CD4-positive, CD25-positive, alpha-beta regulatory T cell (primary cell): ENCODE results near the gene ICAM2. TPM values are rescaled to one million over a fixed set of nuclear protein-coding genes. Genes with fewer than 3 reads are reported as not detected.
"Not testable (repeated sequence)": the region's sequence is repeated elsewhere in the genome, so short reads cannot be mapped to it uniquely, and the experiment has no call there.

Experiments used
- ATAC-seq, 2 donors: fragments of 150-1000 bp; cut with Tn5 transposase; one replicate each; pipeline ENCODE4 v1.10.0; 2021; ENCODE audit warnings: low read depth in 2 of 2, moderate number of reproducible peaks in 2 of 2, moderate library complexity in 1 of 2
- DNase-seq, 3 donors: peaks; one replicate each; pipeline versions ENCODE4 v3.0.0 to v3.0.0-alpha.2; 2012 to 2022; ENCODE audit warnings: mixed read lengths in 1 of 3
- H3K27ac ChIP-seq: one replicate; pipeline ENCODE4 v1.7.0; 2013; ENCODE audit warnings: mild to moderate bottlenecking, low read length; ENCODE audit not compliant: insufficient read depth, poor library complexity, severe bottlenecking
- H3K27me3 ChIP-seq: one replicate; pipeline ENCODE4 v1.7.0; 2013; ENCODE audit warnings: low read length; ENCODE audit not compliant: control insufficient read depth, insufficient read depth
- H3K36me3 ChIP-seq: one replicate; pipeline ENCODE4 v1.7.0; 2013; ENCODE audit warnings: mild to moderate bottlenecking, low read length, moderate library complexity; ENCODE audit not compliant: control insufficient read depth, insufficient read depth
- H3K4me1 ChIP-seq: 2 replicates; pipeline ENCODE4 v1.7.0; 2013; ENCODE audit warnings: mild to moderate bottlenecking, low read length; ENCODE audit not compliant: insufficient read depth, control insufficient read depth, poor library complexity, severe bottlenecking
- H3K4me3 ChIP-seq: one replicate; pipeline ENCODE4 v1.7.0; 2013; ENCODE audit warnings: low read depth, mild to moderate bottlenecking, low read length, moderate library complexity
- H3K9me3 ChIP-seq, 2 experiments: 1 replicate in 1 of 2; 2 replicates in 1 of 2; pipeline ENCODE4 v1.7.0; 2013; ENCODE audit warnings: low read length in 2 of 2, mild to moderate bottlenecking in 1 of 2, moderate library complexity in 1 of 2; ENCODE audit not compliant: control insufficient read depth in 2 of 2
- H3K27ac Mint-ChIP-seq, 3 donors: one replicate each; pipeline ENCODE4 v1.8.0; 2020 to 2022; ENCODE audit warnings: mild to moderate bottlenecking in 3 of 3, mixed read lengths in 3 of 3, moderate library complexity in 2 of 3
- H3K27me3 Mint-ChIP-seq: one replicate; pipeline ENCODE4 v1.8.0; 2022; ENCODE audit warnings: mild to moderate bottlenecking, mixed read lengths
- H3K36me3 Mint-ChIP-seq: one replicate; pipeline ENCODE4 v1.8.0; 2020; ENCODE audit warnings: mixed read lengths
- H3K4me1 Mint-ChIP-seq, 4 donors: one replicate each; pipeline ENCODE4 v1.8.0; 2020 to 2022; ENCODE audit warnings: mixed read lengths in 4 of 4, mild to moderate bottlenecking in 1 of 4
- H3K4me3 Mint-ChIP-seq, 4 donors: one replicate each; pipeline ENCODE4 v1.8.0; 2020 to 2022; ENCODE audit warnings: mild to moderate bottlenecking in 4 of 4, mixed read lengths in 4 of 4, moderate library complexity in 3 of 4
- H3K9me3 Mint-ChIP-seq, 7 donors: one replicate each; pipeline ENCODE4 v1.8.0; 2020 to 2022; ENCODE audit warnings: mixed read lengths in 7 of 7, mild to moderate bottlenecking in 3 of 7, moderate library complexity in 2 of 7
- polyA plus RNA-seq, 4 donors: library from polyadenylated mRNA; unstranded; fragments of 300-500 nt; fragmentation: Illumina TruSeq; gene quantifications; one replicate each; pipeline ENCODE4 v1.2.3, GENCODE V29; 2021
- total RNA-seq: library from RNA; stranded (reverse); gene quantifications from one replicate; pipeline ENCODE4 v1.2.3, GENCODE V29; 2022

ICAM2 gene
- total and polyA plus RNA-seq, 5 donors from 2014 or later = 106 to 625 (median 539) TPM

DNA sequence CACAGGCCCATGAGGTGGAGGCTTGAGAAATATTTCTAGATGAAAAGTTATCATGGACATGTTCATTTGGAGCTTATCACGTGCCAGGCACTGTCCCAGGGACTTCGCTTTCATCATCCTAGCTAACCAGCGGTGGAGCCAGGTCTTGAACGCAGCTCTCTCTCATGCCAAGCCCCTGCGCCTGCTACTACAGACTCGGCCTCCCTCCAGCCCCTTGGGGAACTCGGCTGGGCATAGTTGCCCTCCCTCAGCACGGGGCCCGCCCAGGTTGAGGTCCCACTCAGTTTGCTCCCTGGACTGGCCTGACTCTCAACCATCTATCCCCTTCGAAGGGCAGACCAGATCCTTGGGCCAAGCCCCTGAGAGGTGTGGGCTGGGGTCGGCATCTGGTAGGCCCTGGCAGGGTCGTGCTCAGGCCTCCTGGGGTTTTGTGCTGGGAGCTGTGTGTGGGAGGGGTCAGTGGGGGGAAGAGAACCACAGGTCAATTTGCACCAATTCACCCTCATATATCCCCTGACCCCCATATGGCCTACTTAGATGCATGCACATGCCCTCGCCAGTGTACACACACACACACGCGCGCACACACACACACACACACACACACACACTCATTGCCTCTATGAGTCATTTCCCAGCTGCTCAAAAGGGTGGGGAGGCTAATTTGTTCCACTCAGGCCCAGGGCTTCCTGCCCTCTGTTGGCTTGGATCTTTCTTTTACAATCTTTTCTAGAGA, 35.6 kb downstream of the ICAM2 start:
- DNase-seq = peak; percentile 25 to 90 (median 48)
- Mint-ChIP-seq H3K36me3 (peaks cover 7% of the 10 kb centered on the region), H3K4me1 (peaks cover 6 to 30% (median 13%) of the 10 kb centered on the region in 4 donors), H3K27ac (peak overlapping the region; percentile 23 to 82 (median 60)), H3K4me3 (peak overlapping the region in 3 of 4 donors; percentile 7 to 72 (median 29)), H3K27me3 (no peaks in the 10 kb centered on the region), H3K9me3 (peaks cover 0 to 9% (median 3%) of the 10 kb centered on the region in 7 donors)
- H3K27ac ChIP-seq = no peak overlapping the region
- H3K4me1 ChIP-seq = peaks cover 12% of the 10 kb centered on the region
- H3K27me3 ChIP-seq = no peaks in the 10 kb centered on the region
- peaks cover 0 to 3% of the 10 kb centered on the region in 2 experiments for H3K9me3 ChIP-seq
- H3K4me3 ChIP-seq = no peak overlapping the region
- peak; percentile 93 to 94 for ATAC-seq
- H3K36me3 ChIP-seq = no peaks in the 10 kb centered on the region

DNA sequence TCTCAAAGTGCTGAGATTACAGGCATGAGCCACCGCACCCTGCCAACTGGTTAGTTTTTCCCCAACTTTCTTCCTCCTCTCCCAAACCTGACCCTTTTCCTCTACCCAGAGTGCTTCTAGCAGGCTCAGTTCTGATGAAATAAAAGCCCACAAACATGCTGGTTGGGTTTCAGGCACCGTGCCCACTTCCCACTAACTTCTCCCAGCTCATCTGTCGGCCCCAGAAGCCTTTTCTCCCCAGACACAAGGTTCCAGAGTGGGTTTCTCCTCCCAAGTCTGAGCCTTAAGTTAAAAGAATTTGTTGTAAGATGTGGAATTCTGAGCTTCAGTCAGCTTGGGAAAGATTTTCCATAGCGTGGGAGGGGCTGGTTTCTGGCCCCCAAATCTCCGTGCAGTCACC, 36.2 kb downstream of the ICAM2 start:
- Mint-ChIP-seq H3K27me3 (no peaks in the 10 kb centered on the region), H3K4me3 (no peak overlapping the region), H3K9me3 (peaks cover 0 to 9% (median 3%) of the 10 kb centered on the region in 7 donors), H3K27ac (no peak overlapping the region), H3K36me3 (peaks cover 7% of the 10 kb centered on the region), H3K4me1 (peaks cover 4 to 28% (median 13%) of the 10 kb centered on the region in 4 donors)
- peaks cover 12% of the 10 kb centered on the region for H3K4me1 ChIP-seq
- DNase-seq (no peak), ATAC-seq (no peak)
- no peaks in the 10 kb centered on the region for H3K36me3 ChIP-seq
- no peak overlapping the region for H3K27ac ChIP-seq
- H3K4me3 ChIP-seq = no peak overlapping the region
- H3K9me3 ChIP-seq = peaks cover 0 to 3% of the 10 kb centered on the region in 2 experiments
- H3K27me3 ChIP-seq = no peaks in the 10 kb centered on the region

DNA sequence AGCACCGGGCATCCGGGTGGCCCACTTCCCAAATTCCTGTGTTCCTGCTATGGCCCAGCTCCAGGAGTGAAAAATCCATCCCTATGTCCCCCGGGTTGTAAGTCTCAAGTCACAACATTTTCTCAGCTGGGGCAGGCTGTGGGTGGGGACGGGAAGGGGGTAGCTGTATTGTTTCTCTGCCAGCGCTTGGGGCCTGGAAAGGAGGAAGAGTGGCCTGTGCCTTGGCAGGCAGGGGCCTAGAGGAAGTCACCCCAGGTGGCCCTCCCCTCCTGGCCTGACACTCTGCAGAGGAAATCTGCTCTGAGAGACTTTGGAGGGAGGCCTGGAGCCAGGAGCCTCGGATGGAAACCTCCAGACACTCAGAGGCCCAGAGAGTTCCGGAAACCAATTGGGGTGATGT, 37.1 kb downstream of the ICAM2 start:
- H3K9me3 Mint-ChIP-seq = peaks cover 0 to 9% (median 3%) of the 10 kb centered on the region in 7 donors
- Histone ChIP-seq H3K4me3 (no peak overlapping the region), H3K27me3 (no peaks in the 10 kb centered on the region), H3K9me3 (peaks cover 0 to 3% of the 10 kb centered on the region in 2 experiments), H3K4me1 (peaks cover 12% of the 10 kb centered on the region), H3K36me3 (no peaks in the 10 kb centered on the region), H3K27ac (no peak overlapping the region)
- H3K27me3 Mint-ChIP-seq = no peaks in the 10 kb centered on the region
- no peak overlapping the region for H3K4me3 Mint-ChIP-seq
- H3K36me3 Mint-ChIP-seq = peaks cover 7% of the 10 kb centered on the region
- no peak for DNase-seq
- no peak for ATAC-seq
- H3K4me1 Mint-ChIP-seq = peaks cover 4 to 28% (median 13%) of the 10 kb centered on the region in 4 donors
- H3K27ac Mint-ChIP-seq = no peak overlapping the region

DNA sequence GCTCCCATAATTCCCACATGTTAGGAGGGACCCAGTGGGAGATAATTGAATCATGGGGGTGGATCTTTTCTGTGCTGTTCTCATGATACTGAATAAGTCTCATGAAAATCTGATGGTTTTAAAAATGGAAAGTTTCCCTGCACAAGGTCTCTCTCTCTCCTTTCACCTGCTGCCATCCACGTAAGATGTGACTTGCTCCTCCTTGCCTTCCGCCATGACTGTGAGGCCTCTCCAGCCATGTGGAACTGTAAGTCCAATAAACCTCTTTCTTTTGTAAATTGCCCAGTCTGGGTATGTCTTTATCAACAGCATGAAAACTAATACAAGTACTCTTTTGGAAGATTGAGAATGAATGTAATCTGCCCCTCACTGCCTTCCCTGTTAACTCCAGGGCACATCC, 37.8 kb downstream of the ICAM2 start:
- not testable (repeated sequence) for DNase-seq, H3K27ac Mint-ChIP-seq, H3K27ac ChIP-seq, H3K36me3 ChIP-seq, H3K27me3 Mint-ChIP-seq, H3K4me3 ChIP-seq, ATAC-seq, H3K4me3 Mint-ChIP-seq, H3K9me3 Mint-ChIP-seq, H3K27me3 ChIP-seq, H3K9me3 ChIP-seq, H3K36me3 Mint-ChIP-seq
- H3K4me1 Mint-ChIP-seq = peaks cover 4 to 25% (median 13%) of the 10 kb centered on the region in 4 donors
- H3K4me1 ChIP-seq = peaks cover 12% of the 10 kb centered on the region

DNA sequence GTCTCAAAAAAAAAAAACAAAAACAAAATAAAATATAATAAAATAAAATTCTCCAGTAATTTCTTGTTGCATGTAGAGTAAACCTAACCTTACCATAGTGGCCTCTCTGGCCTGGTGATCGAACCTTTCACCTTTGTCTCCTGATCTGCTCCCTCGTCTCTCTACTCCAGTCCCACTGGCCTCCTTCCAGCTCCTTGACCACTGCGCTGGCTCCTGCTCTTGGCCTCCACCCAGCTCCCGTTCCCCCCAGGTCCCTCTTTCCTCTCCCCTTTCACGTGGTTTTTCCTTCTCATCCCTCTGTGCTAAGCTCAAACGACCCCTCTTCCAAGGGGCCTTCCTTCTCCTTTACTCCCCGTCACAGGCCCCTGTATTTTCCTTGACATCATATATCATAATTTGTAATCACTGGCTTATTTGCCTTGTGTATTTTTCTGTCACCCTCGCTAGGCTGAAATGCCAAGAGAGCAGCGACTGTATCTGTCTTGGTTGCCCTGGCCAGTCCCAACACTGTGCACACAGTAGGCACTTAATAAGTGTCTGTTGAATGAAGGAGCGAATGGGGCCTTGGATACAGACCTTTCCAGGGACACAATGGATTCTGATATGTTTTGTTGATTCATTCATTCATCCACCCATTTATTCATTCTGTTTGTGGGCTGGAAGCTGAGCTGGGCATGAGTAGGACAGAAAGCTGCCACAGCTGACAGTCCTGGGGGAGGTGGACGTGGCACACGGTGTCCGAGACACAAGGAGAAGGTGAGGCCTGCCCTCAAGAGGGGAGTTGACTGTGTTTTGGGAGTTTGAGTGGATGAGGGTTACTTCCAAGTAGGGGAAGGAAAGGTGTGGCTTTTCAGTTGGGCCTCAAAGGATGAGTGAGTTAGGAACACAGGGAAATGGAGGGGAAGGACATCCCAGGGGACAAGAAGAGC, 41.9 kb downstream of the ICAM2 start:
- Mint-ChIP-seq H3K27ac (no peak overlapping the region), H3K36me3 (peaks cover 7% of the 10 kb centered on the region), H3K9me3 (peaks cover 0 to 9% (median 3%) of the 10 kb centered on the region in 7 donors), H3K27me3 (peaks cover 6% of the 10 kb centered on the region), H3K4me3 (no peak overlapping the region), H3K4me1 (peaks cover 0 to 10% (median 0%) of the 10 kb centered on the region in 4 donors)
- no peak for DNase-seq
- Histone ChIP-seq H3K4me3 (no peak overlapping the region), H3K27me3 (peaks cover 5% of the 10 kb centered on the region), H3K36me3 (no peaks in the 10 kb centered on the region), H3K9me3 (peaks cover 0 to 3% of the 10 kb centered on the region in 2 experiments), H3K4me1 (no peaks in the 10 kb centered on the region), H3K27ac (no peak overlapping the region)
- no peak for ATAC-seq

DNA sequence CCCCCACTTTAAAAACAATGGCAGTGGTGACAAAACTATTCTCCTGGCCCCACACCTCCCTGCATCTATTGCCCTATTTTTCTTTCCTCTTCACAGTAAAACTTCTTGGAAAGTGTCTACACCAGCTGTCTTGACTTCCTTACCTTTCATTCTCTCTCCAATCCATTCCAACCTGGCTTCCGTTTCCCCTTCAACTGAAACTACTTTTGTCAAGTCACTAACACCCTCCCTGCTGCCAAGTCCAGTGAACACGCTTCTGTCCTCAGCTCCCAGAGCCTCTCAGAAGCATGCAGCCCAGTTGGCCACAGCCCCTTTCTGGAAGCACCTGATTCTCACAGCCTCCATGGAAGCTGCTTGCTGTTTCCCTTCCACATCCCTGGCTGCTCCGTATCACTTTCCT, 43.7 kb downstream of the ICAM2 start:
- peaks cover 2% of the 10 kb centered on the region for H3K36me3 Mint-ChIP-seq
- no peak overlapping the region for H3K4me3 Mint-ChIP-seq
- no peak for DNase-seq
- H3K27ac Mint-ChIP-seq = no peak overlapping the region
- no peaks in the 10 kb centered on the region for H3K36me3 ChIP-seq
- H3K27me3 ChIP-seq = peaks cover 5% of the 10 kb centered on the region
- H3K9me3 ChIP-seq = no peaks in the 10 kb centered on the region
- no peak overlapping the region for H3K4me3 ChIP-seq
- peaks cover 9% of the 10 kb centered on the region for H3K27me3 Mint-ChIP-seq
- peaks cover 0 to 2% (median 0%) of the 10 kb centered on the region in 7 donors for H3K9me3 Mint-ChIP-seq
- no peak overlapping the region for H3K27ac ChIP-seq
- H3K4me1 ChIP-seq = no peaks in the 10 kb centered on the region
- H3K4me1 Mint-ChIP-seq = peaks cover 0 to 10% (median 0%) of the 10 kb centered on the region in 4 donors
- ATAC-seq = no peak

DNA sequence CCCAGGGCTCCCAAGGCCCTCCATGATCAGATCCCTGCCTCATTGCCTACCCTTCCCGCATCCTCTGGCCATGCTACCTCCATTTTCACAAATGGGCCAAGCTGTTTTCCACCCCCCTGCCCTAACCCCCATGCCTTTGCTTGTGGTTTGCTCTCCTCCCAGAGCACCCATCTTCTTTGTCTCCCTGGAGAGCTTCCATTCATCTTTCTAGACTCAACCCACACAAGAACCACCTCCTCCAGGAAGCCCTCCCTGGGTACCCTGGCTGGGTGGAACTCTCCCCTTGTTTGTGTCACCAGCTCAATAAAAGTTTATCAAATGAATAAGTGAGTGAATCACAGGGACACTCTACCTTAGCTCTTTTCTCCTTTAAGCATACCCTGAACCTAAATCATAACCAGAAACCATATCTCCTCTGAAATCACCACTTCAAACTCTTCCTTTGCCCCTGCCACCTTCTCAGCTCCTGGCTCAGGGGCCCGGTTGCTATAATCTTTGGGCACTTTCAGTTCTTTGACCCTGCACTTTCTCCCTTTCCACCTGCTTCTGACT, 44.8 kb downstream of the ICAM2 start:
- Histone ChIP-seq H3K36me3 (no peaks in the 10 kb centered on the region), H3K9me3 (no peaks in the 10 kb centered on the region), H3K27me3 (peaks cover 5% of the 10 kb centered on the region), H3K4me1 (no peaks in the 10 kb centered on the region), H3K27ac (no peak overlapping the region), H3K4me3 (no peak overlapping the region)
- Mint-ChIP-seq H3K36me3 (no peaks in the 10 kb centered on the region), H3K27me3 (peaks cover 9% of the 10 kb centered on the region), H3K9me3 (peaks cover 0 to 2% (median 0%) of the 10 kb centered on the region in 7 donors), H3K27ac (no peak overlapping the region), H3K4me1 (peaks cover 0 to 10% (median 0%) of the 10 kb centered on the region in 4 donors), H3K4me3 (no peak overlapping the region)
- DNase-seq (no peak), ATAC-seq (no peak)
